Panc1 (cell line): ENCODE results near the gene IFNK. TPM values are rescaled to one million over a fixed set of nuclear protein-coding genes. Genes with fewer than 3 reads are reported as not detected.

ENCODE experiments used
- ATAC-seq: fragments of 200-7000 bp; cut with Tn5 transposase; 2 replicates; pipeline ENCODE4 v1.9.1; 2020; ENCODE audit warnings: mild to moderate bottlenecking, moderate library complexity
- BruUV-seq: library from RNA; stranded (reverse); fragments of 400-500 nt; replicated peaks from 2 replicates; lab custom pipeline; 2021; lab: Mats Ljungman, UMichigan
- CTCF ChIA-PET: fragments of 300-600 bp; sonication (Branson Sonifier 250); formaldehyde crosslinking; loops from one replicate; lab custom pipeline; 2022; ENCODE audit warnings: antibody characterized with exemption; lab: Charles Lee
- POLR2A ChIA-PET: fragments of 300-600 bp; sonication (Branson Sonifier 250); formaldehyde crosslinking; loops from one replicate; lab custom pipeline; 2022; ENCODE audit warnings: antibody characterized with exemption; lab: Charles Lee
- DNase-seq: peaks from one replicate; pipeline ENCODE4 v3.0.0-alpha.2; 2010; ENCODE audit warnings: low read depth, low spot score
- H3K27ac ChIP-seq: 2 replicates; pipeline ENCODE4 v1.5.1; 2011; ENCODE audit warnings: mild to moderate bottlenecking, low read length, inconsistent platforms
- H3K27me3 ChIP-seq: fragments of 200-500 bp; sonication (Bioruptor generic); 2 replicates; pipeline ENCODE4 v1.6.0; 2014; ENCODE audit warnings: low read length, inconsistent platforms; ENCODE audit not compliant: control insufficient read depth, insufficient read depth
- H3K36me3 ChIP-seq: fragments of 200-500 bp; sonication (Bioruptor generic); 2 replicates; pipeline ENCODE4 v1.5.1; 2014; ENCODE audit warnings: inconsistent platforms, mild to moderate bottlenecking, low read length, moderate library complexity; ENCODE audit not compliant: control insufficient read depth, insufficient read depth
- H3K4me1 ChIP-seq: 2 replicates; pipeline ENCODE4 v1.5.1; 2011; ENCODE audit warnings: inconsistent platforms, mild to moderate bottlenecking, low read length, moderate library complexity; ENCODE audit not compliant: control insufficient read depth, insufficient read depth
- H3K4me3 ChIP-seq, 2 experiments: 2 replicates each; pipeline ENCODE4 v1.5.1; 2011 to 2012; ENCODE audit warnings: low read depth in 2 of 2, low read length in 2 of 2, mild to moderate bottlenecking in 2 of 2, inconsistent platforms in 1 of 2, moderate library complexity in 1 of 2
- H3K9me3 ChIP-seq: fragments of 200-500 bp; sonication (Bioruptor generic); 2 replicates; pipeline ENCODE4 v1.5.1; 2014; ENCODE audit warnings: low read depth, mild to moderate bottlenecking, inconsistent platforms, low read length, moderate library complexity; ENCODE audit not compliant: control insufficient read depth, insufficient read depth
- POLR2AphosphoS5 ChIP-seq: IDR thresholded peaks from 2 replicates; pipeline ENCODE4 v1.6.1; 2012; ENCODE audit warnings: mild to moderate bottlenecking, low read depth, low read length, moderate library complexity
- SIN3A ChIP-seq: IDR thresholded peaks from 2 replicates; pipeline ENCODE4 v1.6.1; 2012; ENCODE audit warnings: low read depth, mild to moderate bottlenecking, low read length, moderate library complexity, borderline replicate concordance; ENCODE audit not compliant: insufficient read depth
- TCF7L2 ChIP-seq: IDR thresholded peaks from 2 replicates; pipeline ENCODE4 v1.6.1; 2011; ENCODE audit warnings: mild to moderate bottlenecking, low read depth, low read length, inconsistent platforms
- in situ Hi-C: cut with HindIII; loops from 2 replicates; pipeline ENCODE4 v1.10.0; 2016; ENCODE audit warnings: low sequenced_read_pairs, low pct_unique_long_range_greater_than_20kb
- intact Hi-C: fragments of 100-400 bp; cut with micrococcal nuclease; formaldehyde crosslinking; loops from one replicate; pipeline ENCODE4 v1.10.0; 2022; ENCODE audit not compliant: unreplicated experiment
- total RNA-seq: library from RNA; stranded (reverse); gene quantifications from one replicate; pipeline ENCODE4 v1.2.1, GENCODE V29; 2021; ENCODE audit not compliant: unreplicated experiment
- TF ChIP-seq, protein P1 (sequence below), 2 experiments: IDR thresholded peaks; 2 replicates each; pipeline ENCODE4 v1.6.1; 2011 to 2012; ENCODE audit warnings: low read depth in 2 of 2, control low read depth in 1 of 2, low read length in 1 of 2, mild to moderate bottlenecking in 1 of 2, moderate library complexity in 1 of 2; ENCODE audit not compliant: insufficient read depth in 1 of 2
- TF ChIP-seq, protein P2 (sequence below): fragments of 450-650 bp; IDR thresholded peaks from 2 replicates; pipeline ENCODE4 v1.5.1; 2017; ENCODE audit warnings: mild to moderate bottlenecking

IFNK gene
- total RNA-seq, 1 experiment from 2014 or later, result not detected

DNA sequence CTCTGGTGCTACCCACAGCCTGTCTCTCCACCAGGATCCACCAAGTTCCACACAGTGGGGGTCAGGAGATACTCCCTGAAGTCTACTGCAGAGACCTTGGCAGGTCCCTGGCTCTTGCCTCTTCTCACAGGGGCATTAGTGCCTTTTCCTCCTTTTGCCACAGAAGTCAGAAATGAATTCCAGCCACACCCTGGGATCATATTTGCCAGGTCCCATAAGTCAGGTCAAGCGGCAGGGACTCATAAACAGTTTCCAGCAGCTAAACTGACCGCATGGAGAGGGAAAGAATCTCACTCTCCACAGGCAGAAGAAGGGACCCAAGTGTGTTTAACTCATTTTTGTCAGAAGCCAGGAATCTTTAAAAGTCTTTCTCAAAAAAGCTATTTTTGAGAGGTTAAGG is 13.3 kb upstream of the IFNK start:
- intact Hi-C loops, result no loop called here
- Histone ChIP-seq H3K27ac (no peak overlapping the region), H3K27me3 (no peaks in the 10 kb centered on the region), H3K4me1 (no peaks in the 10 kb centered on the region), H3K9me3 (no peaks in the 10 kb centered on the region), H3K4me3 (no peak overlapping the region), H3K36me3 (no peaks in the 10 kb centered on the region)
- ATAC-seq, result no peak
- DNase-seq, result no peak
- TF ChIP-seq, protein P1, sequence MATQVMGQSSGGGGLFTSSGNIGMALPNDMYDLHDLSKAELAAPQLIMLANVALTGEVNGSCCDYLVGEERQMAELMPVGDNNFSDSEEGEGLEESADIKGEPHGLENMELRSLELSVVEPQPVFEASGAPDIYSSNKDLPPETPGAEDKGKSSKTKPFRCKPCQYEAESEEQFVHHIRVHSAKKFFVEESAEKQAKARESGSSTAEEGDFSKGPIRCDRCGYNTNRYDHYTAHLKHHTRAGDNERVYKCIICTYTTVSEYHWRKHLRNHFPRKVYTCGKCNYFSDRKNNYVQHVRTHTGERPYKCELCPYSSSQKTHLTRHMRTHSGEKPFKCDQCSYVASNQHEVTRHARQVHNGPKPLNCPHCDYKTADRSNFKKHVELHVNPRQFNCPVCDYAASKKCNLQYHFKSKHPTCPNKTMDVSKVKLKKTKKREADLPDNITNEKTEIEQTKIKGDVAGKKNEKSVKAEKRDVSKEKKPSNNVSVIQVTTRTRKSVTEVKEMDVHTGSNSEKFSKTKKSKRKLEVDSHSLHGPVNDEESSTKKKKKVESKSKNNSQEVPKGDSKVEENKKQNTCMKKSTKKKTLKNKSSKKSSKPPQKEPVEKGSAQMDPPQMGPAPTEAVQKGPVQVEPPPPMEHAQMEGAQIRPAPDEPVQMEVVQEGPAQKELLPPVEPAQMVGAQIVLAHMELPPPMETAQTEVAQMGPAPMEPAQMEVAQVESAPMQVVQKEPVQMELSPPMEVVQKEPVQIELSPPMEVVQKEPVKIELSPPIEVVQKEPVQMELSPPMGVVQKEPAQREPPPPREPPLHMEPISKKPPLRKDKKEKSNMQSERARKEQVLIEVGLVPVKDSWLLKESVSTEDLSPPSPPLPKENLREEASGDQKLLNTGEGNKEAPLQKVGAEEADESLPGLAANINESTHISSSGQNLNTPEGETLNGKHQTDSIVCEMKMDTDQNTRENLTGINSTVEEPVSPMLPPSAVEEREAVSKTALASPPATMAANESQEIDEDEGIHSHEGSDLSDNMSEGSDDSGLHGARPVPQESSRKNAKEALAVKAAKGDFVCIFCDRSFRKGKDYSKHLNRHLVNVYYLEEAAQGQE (IDR thresholded peaks at IDR 0.05; ENCODE audit: insufficient read depth in 1 of 2, low read depth in 2 of 2, low read length in 1 of 2), result no peak
- TF ChIP-seq TCF7L2 (no peak), POLR2AphosphoS5 (no peak), SIN3A (no peak)
- TF ChIP-seq, protein P2, sequence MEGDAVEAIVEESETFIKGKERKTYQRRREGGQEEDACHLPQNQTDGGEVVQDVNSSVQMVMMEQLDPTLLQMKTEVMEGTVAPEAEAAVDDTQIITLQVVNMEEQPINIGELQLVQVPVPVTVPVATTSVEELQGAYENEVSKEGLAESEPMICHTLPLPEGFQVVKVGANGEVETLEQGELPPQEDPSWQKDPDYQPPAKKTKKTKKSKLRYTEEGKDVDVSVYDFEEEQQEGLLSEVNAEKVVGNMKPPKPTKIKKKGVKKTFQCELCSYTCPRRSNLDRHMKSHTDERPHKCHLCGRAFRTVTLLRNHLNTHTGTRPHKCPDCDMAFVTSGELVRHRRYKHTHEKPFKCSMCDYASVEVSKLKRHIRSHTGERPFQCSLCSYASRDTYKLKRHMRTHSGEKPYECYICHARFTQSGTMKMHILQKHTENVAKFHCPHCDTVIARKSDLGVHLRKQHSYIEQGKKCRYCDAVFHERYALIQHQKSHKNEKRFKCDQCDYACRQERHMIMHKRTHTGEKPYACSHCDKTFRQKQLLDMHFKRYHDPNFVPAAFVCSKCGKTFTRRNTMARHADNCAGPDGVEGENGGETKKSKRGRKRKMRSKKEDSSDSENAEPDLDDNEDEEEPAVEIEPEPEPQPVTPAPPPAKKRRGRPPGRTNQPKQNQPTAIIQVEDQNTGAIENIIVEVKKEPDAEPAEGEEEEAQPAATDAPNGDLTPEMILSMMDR, result no peak
- no TSS peak for BruUV-seq
- in situ Hi-C loops, result no loop called here
- CTCF ChIA-PET, result no interaction called here
- POLR2A ChIA-PET, result no interaction called here

DNA sequence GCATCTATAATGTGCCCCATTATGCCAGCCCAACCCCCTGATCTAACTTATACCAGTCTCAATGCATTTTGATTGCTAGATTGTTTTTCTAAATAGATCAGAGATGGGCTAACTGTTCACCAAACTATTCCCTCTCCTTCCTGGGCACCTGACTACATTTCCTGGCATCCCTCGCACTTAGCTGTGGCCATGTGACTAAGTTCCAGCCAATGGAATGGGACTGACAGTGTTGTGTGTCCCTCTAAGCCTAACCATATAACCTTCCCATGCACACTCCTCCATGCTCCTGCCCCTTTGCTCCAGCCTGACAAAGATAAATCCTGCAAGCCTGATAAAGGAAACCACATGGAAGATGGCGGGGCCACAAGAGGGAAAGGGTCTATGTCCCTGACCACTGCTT is 12.3 kb upstream of the IFNK start:
- POLR2A ChIA-PET, result no interaction called here
- ATAC-seq, result no peak
- in situ Hi-C loops, result no loop called here

More for the DNA sequence above, 12.3 kb upstream of the IFNK start:
- Histone ChIP-seq H3K27ac (no peak overlapping the region), H3K4me3 (no peak overlapping the region), H3K4me1 (no peaks in the 10 kb centered on the region), H3K9me3 (no peaks in the 10 kb centered on the region), H3K36me3 (no peaks in the 10 kb centered on the region), H3K27me3 (no peaks in the 10 kb centered on the region)
- no peak for DNase-seq
- intact Hi-C loops, result no loop called here
- BruUV-seq, result no TSS peak
- TF ChIP-seq, protein P1 (IDR thresholded peaks at IDR 0.05; ENCODE audit: insufficient read depth in 1 of 2, low read depth in 2 of 2, low read length in 1 of 2), result no peak
- TF ChIP-seq TCF7L2 (no peak), POLR2AphosphoS5 (no peak), SIN3A (no peak)
- TF ChIP-seq, protein P2, result no peak
- CTCF ChIA-PET, result no interaction called here
